HG03432 (cell line): ENCODE measurements around the gene SSX4.
"Not testable (repeated sequence)": the region's sequence is repeated elsewhere in the genome, so short reads cannot be mapped to it uniquely, and the experiment has no call there.

Experiments used
- ATAC-seq: cut with Tn5 transposase; IDR thresholded peaks from one replicate; pipeline ENCODE4 v1.9.1; 2021; ENCODE audit warnings: mild to moderate bottlenecking, moderate library complexity; ENCODE audit not compliant: unreplicated experiment

The SSX4 gene

GRCh38 chrX:48383239-48383638 is at the start of gene SSX4:
TSS of gene SSX4 (plus strand) at chrX:48383539. CDS start at chrX:48384054, 515 bp downstream.
- ATAC-seq = not testable (repeated sequence)

- not testable (repeated sequence) for ATAC-seq
These were observed 37.3 kb upstream of the SSX4 start for GRCh38 chrX:48346059-48346458.

DNA sequence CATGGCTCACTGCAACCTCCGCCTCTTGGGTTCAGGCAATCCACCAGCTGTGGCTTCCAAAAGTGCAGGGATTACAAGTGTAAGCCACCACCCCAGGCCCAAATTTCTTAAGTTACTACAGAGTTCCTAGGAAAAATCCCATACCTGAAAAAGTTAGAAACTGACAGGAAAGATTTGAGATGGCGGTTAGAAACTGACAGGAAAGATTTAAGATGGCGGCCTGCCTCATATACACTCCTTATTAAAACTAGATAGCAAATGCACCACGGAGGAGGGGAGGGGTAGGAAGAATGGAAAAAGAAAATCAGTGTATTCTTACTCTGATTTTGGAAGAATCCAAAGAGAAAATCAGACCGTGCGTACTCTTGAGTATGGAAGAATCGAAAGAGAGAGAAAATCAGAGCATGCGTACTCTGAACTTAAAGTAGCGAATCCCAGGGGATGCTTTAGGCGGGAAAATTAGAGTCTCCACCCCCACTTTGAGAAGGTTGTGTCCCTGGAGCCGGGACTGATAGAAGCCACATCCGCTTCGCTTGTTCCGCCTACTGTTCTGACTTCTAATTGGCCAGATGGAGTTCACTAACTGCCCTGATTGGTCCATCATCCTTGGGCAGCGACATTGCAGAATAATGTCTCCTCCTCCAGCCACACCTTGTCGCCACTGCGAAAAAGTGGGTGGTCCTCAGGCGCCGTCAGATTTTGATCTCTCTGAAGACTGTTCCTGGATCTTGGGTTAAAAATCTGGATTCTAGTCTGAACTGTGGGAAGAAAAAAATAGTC is 26.8 kb upstream of the SSX4 start, which contains the start of gene SSX3:
Gene SSX3, minus strand, starts transcription at position 389 of the 780 bp plus-strand sequence. CDS start 1,454 bp downstream, outside the sequence.
- ATAC-seq = not testable (repeated sequence)

DNA sequence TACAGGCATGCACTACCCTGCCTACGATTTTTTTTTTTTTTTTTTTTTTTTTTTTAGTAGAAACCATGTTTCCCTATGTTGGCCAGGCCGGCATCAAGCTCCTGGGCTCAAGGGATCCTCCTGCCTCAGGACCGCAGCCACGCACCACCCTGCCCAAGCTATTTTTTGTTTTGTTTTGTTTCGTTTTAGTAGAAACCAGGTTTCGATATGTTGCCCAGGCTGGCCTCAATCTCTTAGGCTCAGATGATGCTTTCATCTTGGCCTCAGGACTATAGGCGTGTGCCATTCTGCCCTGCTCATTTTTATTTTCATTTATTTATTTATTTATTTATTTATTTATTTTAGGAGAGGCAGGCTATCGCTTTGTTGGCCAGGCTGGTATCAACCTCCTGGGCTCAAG is 25.7 kb upstream of the SSX4 start:
- no peak for ATAC-seq

DNA sequence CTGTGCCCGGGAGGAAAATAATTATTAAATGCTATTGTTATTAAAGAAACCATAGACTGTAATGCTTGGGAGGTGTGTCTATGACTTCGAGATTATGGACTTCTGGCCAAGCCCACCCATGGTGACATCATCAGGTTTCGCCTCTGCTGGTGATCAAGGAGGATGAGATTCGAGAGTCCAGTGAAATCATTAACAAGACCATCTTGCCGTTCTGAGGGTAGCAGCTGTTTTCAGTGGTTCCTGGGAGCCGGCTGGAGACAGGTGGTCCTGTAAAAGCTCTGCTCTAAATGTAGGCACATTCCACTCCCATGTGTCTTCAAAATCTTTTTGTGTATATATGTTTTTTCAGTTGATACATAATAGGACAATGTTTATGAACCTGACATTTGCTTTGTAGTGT is 24.1 kb upstream of the SSX4 start:
- not testable (repeated sequence) for ATAC-seq

DNA sequence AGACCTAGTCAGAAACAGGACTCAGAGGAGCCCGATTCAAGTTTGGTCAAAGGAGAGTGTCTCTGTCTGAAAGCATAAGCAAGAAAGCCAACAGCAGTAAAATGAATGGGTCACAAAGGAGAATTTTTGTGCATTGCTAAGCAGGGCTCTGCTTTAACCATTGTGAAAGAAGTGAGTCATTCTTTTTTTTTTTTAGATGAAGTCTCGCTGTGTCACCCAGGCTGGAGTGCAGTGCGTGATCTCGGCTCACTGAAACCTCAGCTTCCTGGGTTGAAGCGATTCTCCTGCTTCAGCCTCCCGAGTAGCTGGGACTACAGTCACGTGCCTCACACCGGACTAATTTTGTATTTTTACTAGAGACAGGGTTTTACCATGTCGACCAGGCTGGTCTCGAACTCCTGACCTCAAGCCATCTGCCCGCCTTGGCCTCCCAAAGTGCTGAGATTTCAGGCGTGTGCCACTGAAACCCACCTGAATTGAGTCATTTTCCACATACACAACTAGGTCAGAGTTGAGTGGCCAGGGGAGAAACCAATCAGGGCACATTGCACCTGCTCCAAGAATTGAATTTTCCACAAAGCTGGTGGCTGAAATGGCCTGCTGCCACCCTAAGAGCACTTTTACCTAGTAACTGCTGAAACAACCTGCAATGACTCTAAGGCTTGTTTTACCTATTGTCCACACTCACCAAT is 15.5 kb upstream of the SSX4 start:
- not testable (repeated sequence) for ATAC-seq

- ATAC-seq = not testable (repeated sequence)
These were observed 12.9 kb upstream of the SSX4 start for GRCh38 chrX:48370408-48370807.

DNA sequence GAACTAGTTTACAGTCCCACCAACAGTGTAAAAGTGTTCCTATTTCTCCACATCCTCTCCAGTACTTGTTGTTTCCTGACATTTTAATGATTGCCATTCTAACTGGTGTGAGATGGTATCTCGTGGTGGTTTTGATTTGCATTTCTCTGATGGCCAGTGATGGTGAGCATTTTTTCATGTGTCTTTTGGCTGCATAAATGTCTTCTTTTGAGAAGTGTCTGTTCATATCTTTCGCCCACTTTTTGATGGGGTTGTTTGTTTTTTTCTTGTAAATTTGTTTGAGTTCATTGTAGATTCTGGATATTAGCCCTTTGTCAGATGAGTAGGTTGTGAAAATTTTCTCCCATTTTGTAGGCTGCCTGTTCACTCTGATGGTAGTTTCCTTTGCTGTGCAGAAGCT is 13.6 kb downstream of the SSX4 start:
- not testable (repeated sequence) for ATAC-seq

DNA sequence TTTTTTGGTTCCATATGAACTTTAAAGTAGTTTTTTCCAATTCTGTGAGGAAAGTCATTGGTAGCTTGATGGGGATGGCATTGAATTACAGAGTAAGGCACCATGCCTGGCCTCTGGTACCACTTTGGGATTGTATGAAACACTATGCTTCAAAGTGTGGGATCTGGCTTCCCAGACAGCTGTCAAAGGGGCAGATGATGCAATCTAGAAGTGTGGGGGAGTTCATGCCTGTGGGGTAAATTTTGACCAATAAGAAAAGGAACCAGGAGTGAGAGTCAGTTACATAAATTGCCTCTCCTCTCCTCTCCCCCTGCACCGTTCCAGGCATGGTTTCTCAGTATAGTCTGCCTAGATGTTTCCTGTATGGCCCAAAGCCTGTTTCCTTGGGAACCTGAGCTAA is 14.5 kb downstream of the SSX4 start:
- ATAC-seq = not testable (repeated sequence)

GRCh38 chrX:48411860-48412259 is 28.5 kb downstream of the SSX4 start, which contains the start of gene SSX4B:
TSS of gene SSX4B (minus strand) at chrX:48411960. CDS start at chrX:48411372, 588 bp downstream.
- ATAC-seq = not testable (repeated sequence)

DNA sequence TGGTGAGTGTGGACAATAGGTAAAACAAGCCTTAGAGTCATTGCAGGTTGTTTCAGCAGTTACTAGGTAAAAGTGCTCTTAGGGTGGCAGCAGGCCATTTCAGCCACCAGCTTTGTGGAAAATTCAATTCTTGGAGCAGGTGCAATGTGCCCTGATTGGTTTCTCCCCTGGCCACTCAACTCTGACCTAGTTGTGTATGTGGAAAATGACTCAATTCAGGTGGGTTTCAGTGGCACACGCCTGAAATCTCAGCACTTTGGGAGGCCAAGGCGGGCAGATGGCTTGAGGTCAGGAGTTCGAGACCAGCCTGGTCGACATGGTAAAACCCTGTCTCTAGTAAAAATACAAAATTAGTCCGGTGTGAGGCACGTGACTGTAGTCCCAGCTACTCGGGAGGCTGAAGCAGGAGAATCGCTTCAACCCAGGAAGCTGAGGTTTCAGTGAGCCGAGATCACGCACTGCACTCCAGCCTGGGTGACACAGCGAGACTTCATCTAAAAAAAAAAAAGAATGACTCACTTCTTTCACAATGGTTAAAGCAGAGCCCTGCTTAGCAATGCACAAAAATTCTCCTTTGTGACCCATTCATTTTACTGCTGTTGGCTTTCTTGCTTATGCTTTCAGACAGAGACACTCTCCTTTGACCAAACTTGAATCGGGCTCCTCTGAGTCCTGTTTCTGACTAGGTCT is 43.8 kb downstream of the SSX4 start:
- ATAC-seq = not testable (repeated sequence)

DNA sequence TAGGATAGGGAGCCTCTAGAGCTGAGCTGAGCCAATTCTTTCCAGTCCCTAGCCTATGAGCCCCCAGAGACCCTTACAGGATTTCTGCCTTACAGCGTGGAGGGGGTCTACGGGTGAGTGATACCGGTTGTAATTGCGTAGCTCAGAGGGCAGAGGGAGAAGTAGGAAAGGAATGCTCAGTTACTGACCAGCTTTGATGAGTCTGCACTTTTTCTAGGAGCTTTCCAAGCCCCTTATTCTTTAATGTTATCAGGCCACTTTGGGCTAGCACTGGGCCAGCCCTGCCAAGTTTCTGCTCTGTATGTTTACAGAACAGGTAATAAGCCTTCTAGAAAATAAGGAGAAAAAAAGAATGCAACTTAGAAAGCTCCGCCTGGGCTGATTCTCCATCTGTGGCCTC is 46.3 kb downstream of the SSX4 start:
- ATAC-seq = not testable (repeated sequence)

DNA sequence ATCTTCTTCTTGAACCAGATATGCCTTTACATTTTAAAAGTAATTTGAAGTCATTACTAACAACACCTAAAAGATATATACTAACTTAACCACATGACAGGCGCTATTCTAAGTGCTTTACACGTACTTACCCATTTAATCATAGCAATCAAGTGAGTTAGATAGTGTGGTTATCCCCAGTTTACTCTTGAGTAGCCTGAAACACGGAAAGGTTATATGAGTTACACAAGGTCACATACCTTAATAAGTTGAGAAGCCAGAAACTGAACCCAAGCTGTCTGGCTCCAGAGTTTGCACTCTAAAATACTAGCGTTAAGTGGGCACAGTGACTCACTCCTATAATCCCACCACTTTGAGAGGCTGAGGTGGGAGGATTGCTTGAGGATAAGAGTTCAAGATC is 46.8 kb downstream of the SSX4 start:
- not testable (repeated sequence) for ATAC-seq

- ATAC-seq = not testable (repeated sequence)
These were observed 50.4 kb downstream of the SSX4 start for GRCh38 chrX:48433713-48434112.
